Measurements from ENCODE around the gene SLC25A15.
A peak's percentile ranks its signal among the peaks of the same experiment; 100 is the strongest.

SLC25A15 gene

GRCh38 chr13:40789275-40790153 lies at the start of gene SLC25A15:
Gene SLC25A15, plus strand, starts transcription at chr13:40789611. Its CDS starts 3,616 bp downstream, at chr13:40793227.
- DNase-seq (ENCODE audit: low read depth): peak; percentile 40

- DNase-seq (ENCODE audit: low read depth): no peak
Measured at GRCh38 chr13:40749327-40749726, 40.1 kb upstream of the SLC25A15 start.

- no peak for DNase-seq (ENCODE audit: low read depth)
Measured at GRCh38 chr13:40755082-40755700, 34.2 kb upstream of the SLC25A15 start.

- DNase-seq (ENCODE audit: low read depth): no peak
Measured at GRCh38 chr13:40756042-40756441, 33.4 kb upstream of the SLC25A15 start.

- no peak for DNase-seq (ENCODE audit: low read depth)
Measured at GRCh38 chr13:40758811-40759210, 30.6 kb upstream of the SLC25A15 start.

- DNase-seq (ENCODE audit: low read depth): no peak
Measured at GRCh38 chr13:40762849-40763248, 26.6 kb upstream of the SLC25A15 start.

GRCh38 chr13:40764587-40765403 lies 24.6 kb upstream of the SLC25A15 start:
- no peak for DNase-seq (ENCODE audit: low read depth)

GRCh38 chr13:40765602-40766001 lies 23.8 kb upstream of the SLC25A15 start:
- DNase-seq (ENCODE audit: low read depth): no peak

- no peak for DNase-seq (ENCODE audit: low read depth)
Measured at GRCh38 chr13:40769970-40770369, 19.4 kb upstream of the SLC25A15 start.

GRCh38 chr13:40770609-40770933 lies 18.8 kb upstream of the SLC25A15 start:
- DNase-seq (ENCODE audit: low read depth): no peak

GRCh38 chr13:40770934-40771618 lies 18.3 kb upstream of the SLC25A15 start, which contains the start of gene MRPS31:
Gene MRPS31, minus strand, starts transcription at chr13:40771190. Its CDS starts 54 bp downstream, at chr13:40771136.
- peak; percentile 94 for DNase-seq (ENCODE audit: low read depth)

GRCh38 chr13:40772765-40773473 lies 16.5 kb upstream of the SLC25A15 start:
- no peak for DNase-seq (ENCODE audit: low read depth)

GRCh38 chr13:40774672-40775071 lies 14.7 kb upstream of the SLC25A15 start:
- no peak for DNase-seq (ENCODE audit: low read depth)

- DNase-seq (ENCODE audit: low read depth): no peak
Measured at GRCh38 chr13:40776232-40776631, 13.2 kb upstream of the SLC25A15 start.

GRCh38 chr13:40776681-40777165 lies 12.7 kb upstream of the SLC25A15 start:
- peak; percentile 33 for DNase-seq (ENCODE audit: low read depth)

GRCh38 chr13:40777166-40777808 lies 12.1 kb upstream of the SLC25A15 start:
- no peak for DNase-seq (ENCODE audit: low read depth)

- no peak for DNase-seq (ENCODE audit: low read depth)
Measured at GRCh38 chr13:40777809-40778175, 11.6 kb upstream of the SLC25A15 start.

GRCh38 chr13:40779049-40779448 lies 10.4 kb upstream of the SLC25A15 start:
- no peak for DNase-seq (ENCODE audit: low read depth)

GRCh38 chr13:40779796-40780285 lies 9.6 kb upstream of the SLC25A15 start:
- DNase-seq (ENCODE audit: low read depth): no peak

GRCh38 chr13:40780822-40781401 lies 8.5 kb upstream of the SLC25A15 start:
- DNase-seq (ENCODE audit: low read depth): no peak
